ENCODE results near the gene SLC22A23.

The SLC22A23 gene

DNA sequence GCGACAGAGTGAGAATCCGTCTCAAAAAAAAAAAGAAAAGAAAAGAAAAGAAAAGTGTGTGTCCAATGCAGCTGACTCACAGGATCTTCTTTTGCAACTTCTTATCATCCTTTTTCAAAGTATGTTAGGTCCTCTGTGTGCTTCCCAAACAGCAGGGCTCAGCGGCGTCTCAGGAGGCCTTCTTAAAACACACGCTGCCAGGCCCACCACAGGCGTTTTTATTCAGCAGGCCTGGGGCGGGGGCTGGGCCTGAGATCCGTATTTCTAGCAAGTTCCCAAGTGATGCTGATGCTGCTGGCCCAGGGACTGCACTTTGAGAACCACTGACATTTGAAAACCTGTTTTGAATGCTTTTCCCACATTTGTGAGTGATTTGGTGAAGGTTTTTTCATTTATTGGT, 141.0 kb downstream of the SLC22A23 start:
- ChIA-PET POLR2A (no interaction called here), CTCF (interaction anchor here (0.6 kb wide), 1 partner anchor 35 kb away, joined by 6 read pairs; no protein-coding TSS in a partner anchor)
- DNase-seq (ENCODE audit: extremely low spot score) = no peak
- TF ChIP-seq BHLHE40 (IDR thresholded peaks at IDR 0.05; ENCODE audit: borderline replicate concordance) (no peak), SP1 (IDR thresholded peaks at IDR 0.05) (no peak), ELF4 (IDR thresholded peaks at IDR 0.05) (no peak), ARNT (IDR thresholded peaks at IDR 0.05) (no peak), NFRKB (IDR thresholded peaks at IDR 0.05) (no peak), FOXK2 (IDR thresholded peaks at IDR 0.05) (no peak), CTBP1 (IDR thresholded peaks at IDR 0.05; ENCODE audit: borderline replicate concordance) (no peak), FOXM1 (IDR thresholded peaks at IDR 0.05; ENCODE audit: borderline replicate concordance) (no peak), SUZ12 (IDR thresholded peaks at IDR 0.05) (no peak), FOXA1 (IDR thresholded peaks at IDR 0.05) (no peak), L3MBTL2 (conservative IDR thresholded peaks at IDR 0.05) (no peak), HDGF (IDR thresholded peaks at IDR 0.05; ENCODE audit: borderline replicate concordance) (no peak), ZNF384 (IDR thresholded peaks at IDR 0.05) (no peak), LEF1 (IDR thresholded peaks at IDR 0.05; ENCODE audit: borderline replicate concordance) (no peak), TARDBP (IDR thresholded peaks at IDR 0.05) (no peak)
- TF ChIP-seq, protein P1, sequence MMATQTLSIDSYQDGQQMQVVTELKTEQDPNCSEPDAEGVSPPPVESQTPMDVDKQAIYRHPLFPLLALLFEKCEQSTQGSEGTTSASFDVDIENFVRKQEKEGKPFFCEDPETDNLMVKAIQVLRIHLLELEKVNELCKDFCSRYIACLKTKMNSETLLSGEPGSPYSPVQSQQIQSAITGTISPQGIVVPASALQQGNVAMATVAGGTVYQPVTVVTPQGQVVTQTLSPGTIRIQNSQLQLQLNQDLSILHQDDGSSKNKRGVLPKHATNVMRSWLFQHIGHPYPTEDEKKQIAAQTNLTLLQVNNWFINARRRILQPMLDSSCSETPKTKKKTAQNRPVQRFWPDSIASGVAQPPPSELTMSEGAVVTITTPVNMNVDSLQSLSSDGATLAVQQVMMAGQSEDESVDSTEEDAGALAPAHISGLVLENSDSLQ (IDR thresholded peaks at IDR 0.05) = no peak

DNA sequence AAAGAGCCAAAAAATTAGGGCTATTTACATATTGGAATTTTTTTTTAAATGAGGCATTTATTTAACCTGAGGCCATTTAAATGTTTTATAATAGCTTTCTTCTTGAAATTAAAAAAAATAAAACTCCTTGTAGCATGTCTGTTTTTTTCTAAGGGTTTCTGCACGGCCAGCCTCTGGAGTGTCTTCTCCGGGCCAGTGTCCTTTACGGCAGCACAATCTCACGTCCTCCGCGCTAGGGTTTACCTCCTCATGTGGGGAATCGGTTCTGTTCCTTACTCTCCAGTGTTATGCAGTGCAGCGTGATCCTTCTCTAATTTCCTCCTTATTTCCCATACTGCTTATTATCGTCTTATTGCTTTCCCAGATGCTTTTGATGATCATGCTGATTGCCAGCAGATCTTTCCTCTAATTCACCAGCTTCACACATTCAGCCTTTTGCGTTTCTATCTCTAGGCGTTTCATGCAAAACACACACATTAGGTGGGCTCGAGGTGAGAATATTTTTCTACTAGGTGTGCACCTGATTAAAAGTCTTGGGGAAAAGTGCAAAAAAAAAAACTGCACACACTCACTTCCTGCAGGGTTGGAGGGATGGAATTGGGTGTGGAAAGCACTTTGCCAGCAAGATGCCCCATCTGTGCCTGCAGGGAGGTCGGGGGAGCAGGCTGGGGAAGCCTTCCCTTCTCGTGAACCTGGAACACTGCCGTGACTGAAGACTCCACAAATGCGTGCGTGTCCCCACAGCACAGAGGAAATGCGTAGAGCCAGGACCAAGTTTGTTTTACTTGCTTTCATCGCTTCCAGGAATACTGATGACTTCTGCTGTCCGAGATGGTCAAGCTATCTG, 142.0 kb downstream of the SLC22A23 start:
- no peak for DNase-seq (ENCODE audit: extremely low spot score)
- ChIA-PET POLR2A (no interaction called here), CTCF (no interaction called here)
- TF ChIP-seq HDGF (IDR thresholded peaks at IDR 0.05; ENCODE audit: borderline replicate concordance) (no peak), FOXK2 (IDR thresholded peaks at IDR 0.05) (no peak), ARNT (IDR thresholded peaks at IDR 0.05) (no peak), TARDBP (IDR thresholded peaks at IDR 0.05) (no peak), LEF1 (IDR thresholded peaks at IDR 0.05; ENCODE audit: borderline replicate concordance) (no peak)

DNA sequence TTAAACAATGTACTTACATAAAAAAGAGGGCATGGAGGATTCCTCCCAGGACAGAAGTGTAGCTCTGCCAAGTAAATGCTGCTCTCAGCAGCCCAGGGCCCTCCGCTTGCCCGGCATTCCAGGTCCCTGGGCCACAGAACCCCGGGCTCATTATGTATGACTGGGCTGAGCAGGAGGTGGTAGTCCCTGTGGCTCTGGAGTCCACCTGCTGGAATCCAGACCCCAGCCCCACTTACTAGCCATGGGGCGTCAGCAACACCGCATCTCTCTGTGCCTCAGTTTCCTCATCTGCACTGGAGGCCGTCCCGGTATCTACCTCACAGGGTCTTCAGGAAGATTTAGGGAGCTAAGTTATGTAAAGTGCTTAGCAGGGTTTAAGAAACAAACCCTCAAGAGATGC, 142.7 kb downstream of the SLC22A23 start:
- ChIA-PET CTCF (no interaction called here), POLR2A (no interaction called here)
- no peak for DNase-seq (ENCODE audit: extremely low spot score)

DNA sequence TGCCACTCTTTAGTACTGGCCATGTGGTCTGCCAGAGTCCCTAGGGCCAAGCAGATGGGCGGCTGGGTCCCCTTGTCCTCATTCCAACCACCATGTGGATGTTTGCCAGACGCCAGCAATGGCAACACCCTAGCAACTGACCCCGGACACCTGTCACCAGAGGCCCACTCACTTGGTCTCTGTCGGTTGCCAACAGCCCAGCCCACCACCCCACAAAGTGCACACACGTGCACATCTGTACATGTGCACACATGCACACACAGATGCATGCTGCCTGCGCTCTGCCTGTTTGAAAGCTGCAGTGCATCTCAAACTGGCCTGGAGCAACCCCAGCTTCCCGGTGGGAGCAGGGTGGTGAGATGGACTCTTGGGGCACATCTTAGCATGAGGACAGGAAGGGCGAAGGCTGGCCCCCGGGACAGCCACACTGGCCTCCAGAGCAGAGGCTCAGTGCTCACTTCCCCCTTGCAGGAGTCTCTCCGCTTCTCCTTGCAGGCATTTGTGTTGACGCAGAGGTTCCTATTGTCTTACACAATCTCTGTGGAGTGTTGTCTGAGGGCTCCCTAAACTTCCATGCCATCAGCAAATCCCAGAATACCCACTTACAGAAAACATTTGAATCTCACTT, 144.1 kb downstream of the SLC22A23 start:
- CTCF ChIA-PET = no interaction called here
- no peak for TF ChIP-seq ARNT (IDR thresholded peaks at IDR 0.05)
- TF ChIP-seq, protein P1 (IDR thresholded peaks at IDR 0.05) = no peak
- no peak for TF ChIP-seq FOXM1 (IDR thresholded peaks at IDR 0.05; ENCODE audit: borderline replicate concordance)
- TF ChIP-seq ZNF384 (IDR thresholded peaks at IDR 0.05) = no peak
- POLR2A ChIA-PET = no interaction called here
- no peak for DNase-seq (ENCODE audit: extremely low spot score)

More for the DNA sequence above, 142.7 kb downstream of the SLC22A23 start:
- TF ChIP-seq FOXK2 (IDR thresholded peaks at IDR 0.05) = no peak
- no peak for TF ChIP-seq SP1 (IDR thresholded peaks at IDR 0.05)
- no peak for TF ChIP-seq BHLHE40 (IDR thresholded peaks at IDR 0.05; ENCODE audit: borderline replicate concordance)
- TF ChIP-seq NFRKB (IDR thresholded peaks at IDR 0.05) = no peak
- TF ChIP-seq FOXM1 (IDR thresholded peaks at IDR 0.05; ENCODE audit: borderline replicate concordance) = no peak
- no peak for TF ChIP-seq L3MBTL2 (conservative IDR thresholded peaks at IDR 0.05)
- TF ChIP-seq TARDBP (IDR thresholded peaks at IDR 0.05) = no peak

DNA sequence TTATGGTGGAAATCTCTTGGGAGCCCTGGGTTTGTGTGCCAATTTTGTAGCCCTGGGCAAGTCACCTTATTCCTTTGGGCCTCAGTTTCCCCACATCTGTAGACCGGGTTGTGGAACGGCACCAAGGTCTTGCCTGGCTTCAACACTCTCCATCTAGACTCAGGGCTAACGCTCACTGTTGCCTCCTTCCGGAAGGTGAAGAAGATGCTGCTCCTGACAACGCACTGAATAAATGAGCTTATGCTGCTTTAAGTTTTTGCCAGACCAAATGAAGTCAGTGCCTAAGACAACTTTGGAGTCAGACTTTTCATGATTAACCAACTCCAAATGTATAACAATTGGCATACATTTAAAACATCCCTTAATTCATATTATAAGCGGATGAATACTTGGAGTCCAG, 145.0 kb downstream of the SLC22A23 start:
- ChIA-PET CTCF (interaction anchor here (0.6 kb wide), 1 partner anchor 1676 kb away, joined by 3 read pairs; no protein-coding TSS in a partner anchor), POLR2A (no interaction called here)
- DNase-seq (ENCODE audit: extremely low spot score) = no peak
- TF ChIP-seq FOXA1 (IDR thresholded peaks at IDR 0.05) = no peak
- TF ChIP-seq L3MBTL2 (conservative IDR thresholded peaks at IDR 0.05) = no peak
- TF ChIP-seq FOXM1 (IDR thresholded peaks at IDR 0.05; ENCODE audit: borderline replicate concordance) = no peak
- TF ChIP-seq ARNT (IDR thresholded peaks at IDR 0.05) = no peak
- TF ChIP-seq, protein P1 (IDR thresholded peaks at IDR 0.05) = no peak
- no peak for TF ChIP-seq LEF1 (IDR thresholded peaks at IDR 0.05; ENCODE audit: borderline replicate concordance)
- no peak for TF ChIP-seq ZNF384 (IDR thresholded peaks at IDR 0.05)

DNA sequence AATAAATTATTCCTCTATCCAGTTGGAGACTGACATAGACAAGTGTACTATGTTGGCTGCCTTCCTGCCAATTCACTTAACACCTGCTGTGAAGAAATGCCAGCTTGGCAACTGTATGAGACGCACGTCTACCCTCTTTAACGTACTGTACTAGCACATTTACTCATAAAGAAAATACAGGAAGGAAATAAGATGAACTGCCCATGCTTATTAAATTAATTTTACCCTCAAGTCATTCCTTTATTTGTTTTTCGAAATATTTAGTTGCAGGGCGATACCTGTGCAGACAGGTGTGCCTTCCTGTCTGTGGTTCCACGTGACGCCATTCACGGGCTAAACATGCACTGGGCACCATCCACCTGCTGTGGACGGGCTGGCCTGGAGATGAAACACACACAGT, 146.1 kb downstream of the SLC22A23 start:
- POLR2A ChIA-PET = interaction anchor here (0.8 kb wide), 1 partner anchor 9 kb away, joined by 3 read pairs; no protein-coding TSS in a partner anchor
- no peak for DNase-seq (ENCODE audit: extremely low spot score)
- CTCF ChIA-PET = no interaction called here
- TF ChIP-seq FOXM1 (IDR thresholded peaks at IDR 0.05; ENCODE audit: borderline replicate concordance) (no peak), CTBP1 (IDR thresholded peaks at IDR 0.05; ENCODE audit: borderline replicate concordance) (no peak), BHLHE40 (IDR thresholded peaks at IDR 0.05; ENCODE audit: borderline replicate concordance) (no peak), LEF1 (IDR thresholded peaks at IDR 0.05; ENCODE audit: borderline replicate concordance) (no peak), ELF4 (IDR thresholded peaks at IDR 0.05) (no peak), FOXA1 (IDR thresholded peaks at IDR 0.05) (no peak), SP1 (IDR thresholded peaks at IDR 0.05) (no peak), ARNT (IDR thresholded peaks at IDR 0.05) (no peak)

Data from HEK293T (cell line).